Caco-2 (cell line): ENCODE data around the gene RAC3. TPM values are rescaled to one million over a fixed set of nuclear protein-coding genes. Genes with fewer than 3 reads are reported as not detected.

Experiments used
- BruUV-seq: library from RNA; stranded (reverse); fragments of 400-500 nt; replicated peaks from 2 replicates; lab custom pipeline; 2021; lab: Mats Ljungman, UMichigan
- CTCF ChIA-PET: fragments of 300-600 bp; sonication (Branson Sonifier 250); formaldehyde crosslinking; loops from one replicate; lab custom pipeline; 2022; ENCODE audit warnings: antibody characterized with exemption; lab: Charles Lee
- POLR2A ChIA-PET: fragments of 300-600 bp; sonication (Branson Sonifier 250); formaldehyde crosslinking; loops from one replicate; lab custom pipeline; 2022; ENCODE audit warnings: antibody characterized with exemption; lab: Charles Lee
- DNase-seq, 2 experiments: peaks; one replicate each; pipeline versions ENCODE4 v3.0.0 to v3.0.0-alpha.2; 2020 to 2022
- H3K27me3 ChIP-seq: replicated peaks from 2 replicates; pipeline ENCODE4 v1.6.0; 2011; ENCODE audit warnings: low read length; ENCODE audit not compliant: control insufficient read depth, insufficient read depth
- H3K36me3 ChIP-seq: 2 replicates; pipeline ENCODE4 v1.5.1; 2011; ENCODE audit warnings: low read length; ENCODE audit not compliant: control insufficient read depth, insufficient read depth
- H3K4me1 ChIP-seq: fragments of 250-450 bp; sonication (Bioruptor Pico); 2 replicates; pipeline ENCODE4 v1.5.1; 2020; ENCODE audit warnings: mild to moderate bottlenecking
- H3K4me3 ChIP-seq: 2 replicates; pipeline ENCODE4 v1.5.1; 2011; ENCODE audit warnings: low read depth, mild to moderate bottlenecking, control low read depth, low read length
- H3K9me3 ChIP-seq: fragments of 250-450 bp; sonication (Bioruptor Pico); 2 replicates; pipeline ENCODE4 v1.5.1; 2020; ENCODE audit warnings: mild to moderate bottlenecking, moderate library complexity
- H3K27ac Mint-ChIP-seq: one replicate; pipeline ENCODE4 v1.8.0; 2022; ENCODE audit warnings: mixed read lengths; ENCODE audit not compliant: unreplicated experiment
- H3K27me3 Mint-ChIP-seq: one replicate; pipeline ENCODE4 v1.8.0; 2022; ENCODE audit warnings: mixed read lengths; ENCODE audit not compliant: insufficient read depth, unreplicated experiment
- H3K36me3 Mint-ChIP-seq: one replicate; pipeline ENCODE4 v1.8.0; 2022; ENCODE audit warnings: mild to moderate bottlenecking, mixed read lengths; ENCODE audit not compliant: insufficient read depth, unreplicated experiment
- H3K4me1 Mint-ChIP-seq: one replicate; pipeline ENCODE4 v1.8.0; 2022; ENCODE audit warnings: low read depth, mixed read lengths; ENCODE audit not compliant: unreplicated experiment
- H3K4me3 Mint-ChIP-seq: one replicate; pipeline ENCODE4 v1.8.0; 2022; ENCODE audit warnings: mild to moderate bottlenecking, moderate library complexity, mixed read lengths; ENCODE audit not compliant: unreplicated experiment
- H3K9me3 Mint-ChIP-seq: one replicate; pipeline ENCODE4 v1.8.0; 2022; ENCODE audit warnings: mixed read lengths; ENCODE audit not compliant: unreplicated experiment
- CTCF ChIP-seq, 2 experiments: fragments of 200-600 bp in 1 of 2; IDR thresholded peaks; 1 replicate in 1 of 2; 2 replicates in 1 of 2; pipeline versions ENCODE4 v1.5.1 to v1.8.0; 2011 to 2022; ENCODE audit warnings: antibody characterized with exemption in 1 of 2, control low read depth in 1 of 2, inconsistent platforms in 1 of 2, low read depth in 1 of 2, low read length in 1 of 2, mild to moderate bottlenecking in 1 of 2, moderate library complexity in 1 of 2; ENCODE audit not compliant: insufficient read depth in 1 of 2, severe bottlenecking in 1 of 2, unreplicated experiment in 1 of 2
- intact Hi-C: fragments of 100-400 bp; cut with micrococcal nuclease; formaldehyde crosslinking; loops from one replicate; pipeline ENCODE4 v1.10.0; 2022; ENCODE audit not compliant: unreplicated experiment
- total RNA-seq: library from RNA; stranded (reverse); gene quantifications from 2 replicates; pipeline ENCODE4 v1.2.3, GENCODE V29; 2022

RAC3 gene
- total RNA-seq, 1 experiment from 2014 or later: 94.5 TPM

- no peak for TF ChIP-seq CTCF (IDR thresholded peaks at IDR 0.05; ENCODE audit: insufficient read depth in 1 of 2, low read depth in 1 of 2, low read length in 1 of 2, severe bottlenecking in 1 of 2, unreplicated experiment in 1 of 2)
- H3K9me3 ChIP-seq: no peaks in the 10 kb centered on the region
- Mint-ChIP-seq H3K27me3 (no peaks in the 10 kb centered on the region), H3K9me3 (no peaks in the 10 kb centered on the region), H3K27ac (peak overlapping the region; percentile 56), H3K4me3 (no peak overlapping the region), H3K36me3 (peaks cover 21% of the 10 kb centered on the region), H3K4me1 (peaks cover 6% of the 10 kb centered on the region)
- BruUV-seq: no TSS peak
- no peak for DNase-seq
- intact Hi-C loops: no loop called here
- peaks cover 18% of the 10 kb centered on the region; the same call in 1 of the 2 replicates for H3K4me1 ChIP-seq
- POLR2A ChIA-PET: no interaction called here
- H3K4me3 ChIP-seq: no peak overlapping the region
- CTCF ChIA-PET: no interaction called here
- H3K27me3 ChIP-seq: no peaks in the 10 kb centered on the region
- H3K36me3 ChIP-seq: no peaks in the 10 kb centered on the region
Measured at GRCh38 chr17:81992306-81993102, 39.0 kb upstream of the RAC3 start.

GRCh38 chr17:81993729-81994592 is 37.5 kb upstream of the RAC3 start:
- Mint-ChIP-seq H3K4me1 (peaks cover 6% of the 10 kb centered on the region), H3K27ac (no peak overlapping the region), H3K4me3 (no peak overlapping the region), H3K9me3 (no peaks in the 10 kb centered on the region), H3K27me3 (no peaks in the 10 kb centered on the region), H3K36me3 (peaks cover 18% of the 10 kb centered on the region)
- POLR2A ChIA-PET: no interaction called here
- CTCF ChIA-PET: no interaction called here
- TF ChIP-seq CTCF (IDR thresholded peaks at IDR 0.05; ENCODE audit: insufficient read depth in 1 of 2, low read depth in 1 of 2, low read length in 1 of 2, severe bottlenecking in 1 of 2, unreplicated experiment in 1 of 2): no peak
- H3K4me3 ChIP-seq: no peak overlapping the region
- no peaks in the 10 kb centered on the region for H3K36me3 ChIP-seq
- intact Hi-C loops: no loop called here
- H3K4me1 ChIP-seq: peaks cover 18% of the 10 kb centered on the region; the same call in 1 of the 2 replicates
- no peaks in the 10 kb centered on the region for H3K9me3 ChIP-seq
- no peak for DNase-seq
- BruUV-seq: no TSS peak
- H3K27me3 ChIP-seq: no peaks in the 10 kb centered on the region
